ENCODE results near the gene TBX4. TPM values are rescaled to one million over a fixed set of nuclear protein-coding genes. Genes with fewer than 3 reads are reported as not detected.

TBX4 gene
- total and polyA plus RNA-seq, 2 of the 13 experiments (the other 11 are each of a cell fraction or from before 2014, with no cell fraction given) = 0.11 to 1.1 TPM

DNA sequence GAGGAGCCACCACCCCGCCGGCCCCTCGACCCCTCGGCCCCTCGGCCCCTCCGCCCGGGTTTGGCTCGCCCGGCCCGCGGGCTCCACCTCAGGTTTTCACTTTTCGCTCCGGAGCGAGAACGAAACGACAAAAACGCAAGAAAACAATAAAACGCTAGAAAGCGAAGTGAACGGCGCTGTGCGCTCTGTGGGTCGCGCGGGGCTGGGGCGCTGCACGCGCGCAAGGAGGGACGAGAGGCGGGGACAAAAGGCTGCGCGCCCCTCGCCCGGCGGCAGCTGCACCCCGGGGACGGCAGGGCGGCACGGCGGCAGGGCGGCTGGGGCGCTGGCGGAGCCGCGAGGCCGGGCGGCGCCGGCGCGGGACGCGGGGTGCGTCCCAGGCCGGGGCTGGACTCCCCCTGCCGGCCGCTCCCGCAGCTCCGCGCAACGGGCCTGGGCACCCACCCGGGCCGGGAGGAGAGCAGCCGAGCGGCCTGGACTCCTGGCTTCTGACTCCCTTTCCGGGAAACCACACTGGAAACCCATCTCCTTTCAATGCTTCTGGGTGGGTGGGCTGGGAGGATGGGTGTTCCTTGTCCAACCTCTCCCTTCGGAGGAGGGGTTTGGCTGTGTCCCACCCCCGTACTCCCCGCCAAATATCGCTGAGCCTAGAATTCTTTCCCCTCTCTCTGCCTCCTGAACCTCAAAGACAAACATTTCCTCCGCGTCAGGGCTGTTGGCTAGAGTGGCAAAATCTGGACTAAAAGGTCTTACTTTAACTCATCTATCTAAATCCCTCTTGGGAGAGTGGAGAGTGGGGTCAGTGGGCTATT is 42.7 kb upstream of the TBX4 start (continued):
- TF ChIP-seq, protein P1, sequence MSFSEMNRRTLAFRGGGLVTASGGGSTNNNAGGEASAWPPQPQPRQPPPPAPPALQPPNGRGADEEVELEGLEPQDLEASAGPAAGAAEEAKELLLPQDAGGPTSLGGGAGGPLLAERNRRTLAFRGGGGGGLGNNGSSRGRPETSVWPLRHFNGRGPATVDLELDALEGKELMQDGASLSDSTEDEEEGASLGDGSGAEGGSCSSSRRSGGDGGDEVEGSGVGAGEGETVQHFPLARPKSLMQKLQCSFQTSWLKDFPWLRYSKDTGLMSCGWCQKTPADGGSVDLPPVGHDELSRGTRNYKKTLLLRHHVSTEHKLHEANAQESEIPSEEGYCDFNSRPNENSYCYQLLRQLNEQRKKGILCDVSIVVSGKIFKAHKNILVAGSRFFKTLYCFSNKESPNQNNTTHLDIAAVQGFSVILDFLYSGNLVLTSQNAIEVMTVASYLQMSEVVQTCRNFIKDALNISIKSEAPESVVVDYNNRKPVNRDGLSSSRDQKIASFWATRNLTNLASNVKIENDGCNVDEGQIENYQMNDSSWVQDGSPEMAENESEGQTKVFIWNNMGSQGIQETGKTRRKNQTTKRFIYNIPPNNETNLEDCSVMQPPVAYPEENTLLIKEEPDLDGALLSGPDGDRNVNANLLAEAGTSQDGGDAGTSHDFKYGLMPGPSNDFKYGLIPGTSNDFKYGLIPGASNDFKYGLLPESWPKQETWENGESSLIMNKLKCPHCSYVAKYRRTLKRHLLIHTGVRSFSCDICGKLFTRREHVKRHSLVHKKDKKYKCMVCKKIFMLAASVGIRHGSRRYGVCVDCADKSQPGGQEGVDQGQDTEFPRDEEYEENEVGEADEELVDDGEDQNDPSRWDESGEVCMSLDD (CRISPR knock-in tag; IDR thresholded peaks at IDR 0.05; ENCODE audit: borderline replicate concordance) = peak; percentile 82; the same call in 1 of the 2 replicates
- no peak for TF ChIP-seq ZBTB7A (CRISPR knock-in tag; IDR thresholded peaks at IDR 0.05)
- TF ChIP-seq, protein P2, sequence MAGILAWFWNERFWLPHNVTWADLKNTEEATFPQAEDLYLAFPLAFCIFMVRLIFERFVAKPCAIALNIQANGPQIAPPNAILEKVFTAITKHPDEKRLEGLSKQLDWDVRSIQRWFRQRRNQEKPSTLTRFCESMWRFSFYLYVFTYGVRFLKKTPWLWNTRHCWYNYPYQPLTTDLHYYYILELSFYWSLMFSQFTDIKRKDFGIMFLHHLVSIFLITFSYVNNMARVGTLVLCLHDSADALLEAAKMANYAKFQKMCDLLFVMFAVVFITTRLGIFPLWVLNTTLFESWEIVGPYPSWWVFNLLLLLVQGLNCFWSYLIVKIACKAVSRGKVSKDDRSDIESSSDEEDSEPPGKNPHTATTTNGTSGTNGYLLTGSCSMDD (CRISPR knock-in tag; IDR thresholded peaks at IDR 0.05) = no peak
- TF ChIP-seq MED1 (CRISPR knock-in tag; IDR thresholded peaks at IDR 0.05) = no peak
- TF ChIP-seq, protein P3, sequence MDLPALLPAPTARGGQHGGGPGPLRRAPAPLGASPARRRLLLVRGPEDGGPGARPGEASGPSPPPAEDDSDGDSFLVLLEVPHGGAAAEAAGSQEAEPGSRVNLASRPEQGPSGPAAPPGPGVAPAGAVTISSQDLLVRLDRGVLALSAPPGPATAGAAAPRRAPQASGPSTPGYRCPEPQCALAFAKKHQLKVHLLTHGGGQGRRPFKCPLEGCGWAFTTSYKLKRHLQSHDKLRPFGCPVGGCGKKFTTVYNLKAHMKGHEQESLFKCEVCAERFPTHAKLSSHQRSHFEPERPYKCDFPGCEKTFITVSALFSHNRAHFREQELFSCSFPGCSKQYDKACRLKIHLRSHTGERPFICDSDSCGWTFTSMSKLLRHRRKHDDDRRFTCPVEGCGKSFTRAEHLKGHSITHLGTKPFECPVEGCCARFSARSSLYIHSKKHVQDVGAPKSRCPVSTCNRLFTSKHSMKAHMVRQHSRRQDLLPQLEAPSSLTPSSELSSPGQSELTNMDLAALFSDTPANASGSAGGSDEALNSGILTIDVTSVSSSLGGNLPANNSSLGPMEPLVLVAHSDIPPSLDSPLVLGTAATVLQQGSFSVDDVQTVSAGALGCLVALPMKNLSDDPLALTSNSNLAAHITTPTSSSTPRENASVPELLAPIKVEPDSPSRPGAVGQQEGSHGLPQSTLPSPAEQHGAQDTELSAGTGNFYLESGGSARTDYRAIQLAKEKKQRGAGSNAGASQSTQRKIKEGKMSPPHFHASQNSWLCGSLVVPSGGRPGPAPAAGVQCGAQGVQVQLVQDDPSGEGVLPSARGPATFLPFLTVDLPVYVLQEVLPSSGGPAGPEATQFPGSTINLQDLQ (CRISPR knock-in tag; IDR thresholded peaks at IDR 0.05) = no peak
- peak; percentile 36; the same call in 1 of the 2 replicates for TF ChIP-seq SPEN (CRISPR knock-in tag; IDR thresholded peaks at IDR 0.05; ENCODE audit: low read depth)
- no peak for TF ChIP-seq ZNF549 (CRISPR knock-in tag; IDR thresholded peaks at IDR 0.05)

Data from HepG2 (cell line).